ENCODE results near the gene CLRN1.

GRCh38 chr3:150898046-150898754, 74.3 kb downstream of the CLRN1 start:
- TF ChIP-seq CTCF (IDR thresholded peaks at IDR 0.05) (no peak), POLR2A (IDR thresholded peaks at IDR 0.05) (no peak)

Measured in thyroid gland (tissue), 4 donors.